HL-60 (cell line): ENCODE measurements around the gene NAT14.

ENCODE experiments used
- CTCF ChIP-seq: IDR thresholded peaks from one replicate; pipeline ENCODE4 v1.5.1; 2011; ENCODE audit warnings: low read length, control low read depth, inconsistent platforms; ENCODE audit not compliant: insufficient read depth
- GABPA ChIP-seq: IDR thresholded peaks from 2 replicates; pipeline ENCODE4 v1.6.1; 2012; ENCODE audit warnings: low read depth
- POLR2AphosphoS5 ChIP-seq: IDR thresholded peaks from 2 replicates; pipeline ENCODE4 v1.6.1; 2012; ENCODE audit warnings: low read depth
- REST ChIP-seq: IDR thresholded peaks from 2 replicates; pipeline ENCODE4 v1.6.1; 2012; ENCODE audit warnings: low read depth; ENCODE audit not compliant: insufficient replicate concordance
- SPI1 ChIP-seq: IDR thresholded peaks from 2 replicates; pipeline ENCODE4 v1.6.1; 2012; ENCODE audit warnings: low read depth, mild to moderate bottlenecking, borderline replicate concordance

GRCh38 chr19:55464662-55465054 is 20.3 kb upstream of the NAT14 start, which contains the start of gene C19orf85:
- TF ChIP-seq CTCF (no peak), GABPA (no peak), REST (no peak), POLR2AphosphoS5 (no peak), SPI1 (no peak)
